ENCODE data around the gene SH2D3A.

GRCh38 chr19:6745965-6746364 is 21.3 kb downstream of the SH2D3A start:
- TF ChIP-seq CTCF (conservative IDR thresholded peaks at IDR 0.05; ENCODE audit: low read depth, low read length) (no peak), EZH2 (IDR thresholded peaks at IDR 0.05; ENCODE audit: borderline replicate concordance, low read depth, low read length, poor library complexity, severe bottlenecking) (no peak)

Data from A673 (cell line).